Mesodermal cell (in vitro differentiated cells): ENCODE results near the gene EPHB6.

ENCODE experiments used
- H3K27ac ChIP-seq: 2 replicates; pipeline ENCODE4 v1.7.0; 2013; ENCODE audit warnings: mild to moderate bottlenecking, low read depth, low read length, moderate library complexity; ENCODE audit not compliant: severe bottlenecking
- H3K36me3 ChIP-seq: 2 replicates; pipeline ENCODE4 v1.7.1; 2013; ENCODE audit warnings: mild to moderate bottlenecking, low read length, moderate library complexity; ENCODE audit not compliant: control insufficient read depth, insufficient read depth
- H3K4me1 ChIP-seq: one replicate; pipeline ENCODE4 v1.7.1; 2013; ENCODE audit warnings: mild to moderate bottlenecking, low read length; ENCODE audit not compliant: insufficient read depth, control insufficient read depth, poor library complexity, severe bottlenecking
- H3K4me3 ChIP-seq: 2 replicates; pipeline ENCODE4 v1.7.0; 2013; ENCODE audit warnings: low read length, control low read depth, mild to moderate bottlenecking; ENCODE audit not compliant: insufficient read depth, poor library complexity, severe bottlenecking; ENCODE audit errors: extremely low read depth
- H3K9me3 ChIP-seq: 2 replicates; pipeline ENCODE4 v1.7.1; 2013; ENCODE audit warnings: mild to moderate bottlenecking, low read length, moderate library complexity; ENCODE audit not compliant: control insufficient read depth
- WGBS, 2 experiments: methylation state at CpG; one replicate each; pipeline ENCODE4 v1.1.5; 2013; ENCODE audit warnings: missing lambda C conversion rate in 2 of 2; ENCODE audit not compliant: insufficient coverage in 2 of 2; 5-methylcytosine and 5-hydroxymethylcytosine counted together

Gene EPHB6

DNA sequence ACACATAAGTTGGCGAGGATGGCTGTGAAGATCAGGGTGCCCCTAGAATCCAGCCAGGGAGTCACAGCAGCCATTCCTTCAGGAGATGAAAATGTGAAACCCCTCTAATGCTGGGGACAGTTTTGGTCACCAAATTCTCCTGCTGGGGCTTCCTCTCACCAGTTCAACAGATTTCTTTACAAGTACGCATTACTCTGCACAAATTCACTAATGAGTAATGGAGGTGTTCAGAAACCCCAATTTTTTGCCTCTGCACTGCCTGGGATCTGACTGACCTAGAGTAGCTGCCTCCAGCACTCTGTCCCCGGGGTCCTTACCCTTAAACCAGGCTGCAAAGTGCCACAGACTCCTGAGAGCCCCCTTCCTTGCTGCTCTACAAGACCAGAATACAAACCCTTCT lies 62.6 kb downstream of the EPHB6 start:
- H3K36me3 ChIP-seq = no peaks in the 10 kb centered on the region
- 83 to 100% methylated on average over 2 to 3 of the region's 3 CpGs for WGBS, 2 experiments
- no peaks in the 10 kb centered on the region for H3K9me3 ChIP-seq
- no peak overlapping the region for H3K4me3 ChIP-seq
- no peak overlapping the region for H3K27ac ChIP-seq
- no peaks in the 10 kb centered on the region for H3K4me1 ChIP-seq

DNA sequence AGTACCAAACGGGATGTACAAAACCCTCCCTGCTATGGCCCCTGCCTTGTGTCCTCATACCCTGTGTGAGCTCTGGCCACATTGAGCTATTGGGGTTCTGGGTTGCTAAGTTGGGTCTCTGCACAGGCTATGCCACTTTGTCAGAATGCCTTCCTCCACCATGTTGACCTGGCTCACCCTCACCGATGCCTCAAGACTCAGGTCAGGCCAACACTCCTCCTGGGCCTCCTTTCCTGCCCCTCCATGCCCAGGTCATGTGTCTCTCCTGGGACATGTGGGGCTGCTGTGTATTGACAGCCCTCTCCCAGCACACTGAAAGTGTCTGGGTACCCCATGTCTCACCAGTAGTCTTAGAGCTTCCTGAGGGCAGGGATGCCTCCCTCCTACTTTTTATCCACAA lies 64.0 kb downstream of the EPHB6 start:
- Histone ChIP-seq H3K27ac (no peak overlapping the region), H3K36me3 (no peaks in the 10 kb centered on the region), H3K9me3 (no peaks in the 10 kb centered on the region), H3K4me3 (no peak overlapping the region), H3K4me1 (no peaks in the 10 kb centered on the region)
- 83 to 100% methylated on average over 1 of the region's 2 CpGs for WGBS, 2 experiments

DNA sequence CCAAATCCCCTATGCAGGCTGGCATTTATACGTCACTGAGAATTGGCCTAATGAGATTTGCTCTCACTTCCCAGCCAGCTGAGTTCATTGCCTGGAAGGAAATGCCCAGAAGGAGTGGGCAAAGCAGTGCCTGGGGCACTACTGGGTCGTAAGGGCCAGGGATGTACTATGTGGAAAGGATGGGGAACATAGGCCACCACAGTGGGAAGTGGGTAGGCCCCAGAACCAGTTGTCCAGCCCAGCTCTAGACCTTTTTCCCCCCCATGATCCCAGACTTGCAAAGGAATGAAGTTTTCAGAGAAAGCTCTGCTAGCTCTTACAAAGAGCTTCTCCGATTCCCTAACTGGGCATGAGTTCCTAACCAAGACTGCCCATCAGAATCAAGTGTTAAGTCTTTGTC lies 64.8 kb downstream of the EPHB6 start:
- 97 to 100% methylated on average over 2 of the region's 3 CpGs for whole genome bisulfite sequencing, 2 experiments
- H3K36me3 ChIP-seq = no peaks in the 10 kb centered on the region

More for the DNA sequence above, 64.8 kb downstream of the EPHB6 start:
- no peaks in the 10 kb centered on the region for H3K9me3 ChIP-seq
- H3K4me3 ChIP-seq = no peak overlapping the region
- no peaks in the 10 kb centered on the region for H3K4me1 ChIP-seq
- H3K27ac ChIP-seq = no peak overlapping the region
